Measurements from ENCODE around the gene ANKS1B. TPM values are rescaled to one million over a fixed set of nuclear protein-coding genes. Genes with fewer than 3 reads are reported as not detected.
"Not testable (repeated sequence)": the region's sequence is repeated elsewhere in the genome, so short reads cannot be mapped to it uniquely, and the experiment has no call there.

The ANKS1B gene
- total RNA-seq, 2 experiments from 2014 or later: 0.21 to 0.36 TPM

- ChIA-PET POLR2A (no interaction called here), CTCF (no interaction called here)
Observed at GRCh38 chr12:99713946-99714520, 270.7 kb downstream of the ANKS1B start.

GRCh38 chr12:99712281-99712680 lies 272.5 kb downstream of the ANKS1B start:
- CTCF ChIA-PET: no interaction called here

GRCh38 chr12:99711246-99711645 lies 273.5 kb downstream of the ANKS1B start:
- ChIA-PET POLR2A (no interaction called here), CTCF (no interaction called here)

More at GRCh38 chr12:99712281-99712680, 272.5 kb downstream of the ANKS1B start:
- POLR2A ChIA-PET: no interaction called here

GRCh38 chr12:99709619-99710018 lies 275.1 kb downstream of the ANKS1B start:
- ChIA-PET POLR2A (no interaction called here), CTCF (no interaction called here)

- ChIA-PET CTCF (no interaction called here), POLR2A (no interaction called here)
Observed at GRCh38 chr12:99709116-99709515, 275.6 kb downstream of the ANKS1B start.

GRCh38 chr12:99707883-99708282 lies 276.9 kb downstream of the ANKS1B start:
- ChIA-PET POLR2A (no interaction called here), CTCF (no interaction called here)

- POLR2A ChIA-PET: no interaction called here
- CTCF ChIA-PET: no interaction called here
Observed at GRCh38 chr12:99706736-99707473, 277.8 kb downstream of the ANKS1B start.

- CTCF ChIA-PET: no interaction called here
- POLR2A ChIA-PET: no interaction called here
Observed at GRCh38 chr12:99704458-99704857, 280.3 kb downstream of the ANKS1B start.

GRCh38 chr12:99704036-99704435 lies 280.7 kb downstream of the ANKS1B start:
- POLR2A ChIA-PET: no interaction called here
- CTCF ChIA-PET: no interaction called here

GRCh38 chr12:99700032-99700431 lies 284.7 kb downstream of the ANKS1B start:
- POLR2A ChIA-PET: no interaction called here
- CTCF ChIA-PET: no interaction called here

GRCh38 chr12:99695050-99695449 lies 289.7 kb downstream of the ANKS1B start:
- POLR2A ChIA-PET: no interaction called here
- CTCF ChIA-PET: no interaction called here

GRCh38 chr12:99686142-99686541 lies 298.6 kb downstream of the ANKS1B start:
- POLR2A ChIA-PET: no interaction called here
- CTCF ChIA-PET: no interaction called here

- ChIA-PET POLR2A (no interaction called here), CTCF (no interaction called here)
Observed at GRCh38 chr12:99680276-99680675, 304.5 kb downstream of the ANKS1B start.

GRCh38 chr12:99670635-99671034 lies 314.1 kb downstream of the ANKS1B start:
- ChIA-PET CTCF (no interaction called here), POLR2A (no interaction called here)

GRCh38 chr12:99658671-99659349 lies 325.9 kb downstream of the ANKS1B start:
- ChIA-PET POLR2A (no interaction called here), CTCF (no interaction called here)

- CTCF ChIA-PET: no interaction called here
Observed at GRCh38 chr12:99649551-99649950, 335.2 kb downstream of the ANKS1B start.

GRCh38 chr12:99648183-99648582 lies 336.6 kb downstream of the ANKS1B start:
- POLR2A ChIA-PET: no interaction called here
- CTCF ChIA-PET: no interaction called here

More at GRCh38 chr12:99649551-99649950, 335.2 kb downstream of the ANKS1B start:
- POLR2A ChIA-PET: no interaction called here

GRCh38 chr12:99647453-99647852 lies 337.3 kb downstream of the ANKS1B start, which contains the start of gene GARIN6:
TSS of gene GARIN6 (plus strand) at chr12:99647753. CDS start at chr12:99648175, 422 bp downstream.
- POLR2A ChIA-PET: no interaction called here
- CTCF ChIA-PET: no interaction called here

GRCh38 chr12:99644629-99645028 lies 340.1 kb downstream of the ANKS1B start:
- ChIA-PET POLR2A (no interaction called here), CTCF (no interaction called here)

- POLR2A ChIA-PET: no interaction called here
- CTCF ChIA-PET: no interaction called here
Observed at GRCh38 chr12:99627459-99627858, 357.3 kb downstream of the ANKS1B start.

- POLR2A ChIA-PET, CTCF ChIA-PET: not testable (repeated sequence)
Observed at GRCh38 chr12:99624591-99624990, 360.1 kb downstream of the ANKS1B start.

- CTCF ChIA-PET: no interaction called here
Observed at GRCh38 chr12:99620159-99620479, 364.6 kb downstream of the ANKS1B start.

More at GRCh38 chr12:99620159-99620479, 364.6 kb downstream of the ANKS1B start:
- POLR2A ChIA-PET: no interaction called here
